HG03280 (cell line): ENCODE data around the gene GBX2.

Experiments
- ATAC-seq: cut with Tn5 transposase; IDR thresholded peaks from one replicate; pipeline ENCODE4 v1.9.1; 2021; ENCODE audit warnings: mild to moderate bottlenecking, moderate library complexity; ENCODE audit not compliant: unreplicated experiment

The GBX2 gene

DNA sequence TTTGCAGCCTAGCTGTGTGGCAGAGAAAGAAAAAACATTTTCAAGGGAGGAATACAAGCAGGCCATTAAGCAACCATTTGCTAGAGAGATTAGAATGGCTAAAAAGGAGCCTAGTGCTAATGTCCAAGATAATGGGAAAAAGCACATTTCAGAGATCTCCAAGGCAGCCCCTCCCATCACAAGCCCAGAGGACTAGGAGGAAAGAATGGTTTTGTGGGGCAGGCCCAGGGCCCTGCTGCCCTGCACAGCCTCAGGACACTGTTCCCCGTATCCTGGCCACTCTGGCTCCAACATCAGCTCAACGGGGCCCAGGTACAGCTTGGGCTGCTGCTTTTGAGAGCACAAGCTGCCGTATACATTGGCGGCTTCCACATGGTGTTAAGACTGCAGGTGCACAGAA is 16.5 kb upstream of the GBX2 start:
- no peak for ATAC-seq

DNA sequence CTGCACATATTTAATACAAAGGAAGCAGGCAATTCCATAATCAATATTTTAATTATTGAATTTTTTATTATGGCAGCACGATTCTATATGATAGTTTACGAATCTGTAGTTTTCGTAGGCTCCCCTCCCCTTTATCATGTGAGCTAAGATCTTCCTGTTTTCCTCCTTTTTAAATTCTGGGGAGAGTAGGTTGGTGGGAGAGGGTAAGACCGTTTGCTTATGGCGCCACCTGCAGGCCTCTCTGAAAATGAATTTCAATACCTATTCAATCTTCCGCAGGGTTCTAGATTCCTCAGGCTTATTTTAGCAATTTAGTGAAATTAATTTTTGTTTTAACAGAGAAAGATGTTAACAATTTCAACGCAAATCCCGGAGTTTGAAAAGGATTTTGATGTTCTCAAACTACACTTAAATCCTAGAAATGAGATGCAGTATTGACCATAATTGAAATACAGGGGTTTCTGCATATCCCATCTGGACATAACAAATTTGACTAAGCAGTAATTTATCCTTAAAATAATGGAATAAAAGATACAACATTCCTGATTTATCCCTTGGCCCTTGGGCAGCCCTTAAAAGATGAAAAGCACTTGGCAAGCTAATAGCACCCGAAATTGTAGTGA is 12.8 kb upstream of the GBX2 start:
- ATAC-seq: no peak

DNA sequence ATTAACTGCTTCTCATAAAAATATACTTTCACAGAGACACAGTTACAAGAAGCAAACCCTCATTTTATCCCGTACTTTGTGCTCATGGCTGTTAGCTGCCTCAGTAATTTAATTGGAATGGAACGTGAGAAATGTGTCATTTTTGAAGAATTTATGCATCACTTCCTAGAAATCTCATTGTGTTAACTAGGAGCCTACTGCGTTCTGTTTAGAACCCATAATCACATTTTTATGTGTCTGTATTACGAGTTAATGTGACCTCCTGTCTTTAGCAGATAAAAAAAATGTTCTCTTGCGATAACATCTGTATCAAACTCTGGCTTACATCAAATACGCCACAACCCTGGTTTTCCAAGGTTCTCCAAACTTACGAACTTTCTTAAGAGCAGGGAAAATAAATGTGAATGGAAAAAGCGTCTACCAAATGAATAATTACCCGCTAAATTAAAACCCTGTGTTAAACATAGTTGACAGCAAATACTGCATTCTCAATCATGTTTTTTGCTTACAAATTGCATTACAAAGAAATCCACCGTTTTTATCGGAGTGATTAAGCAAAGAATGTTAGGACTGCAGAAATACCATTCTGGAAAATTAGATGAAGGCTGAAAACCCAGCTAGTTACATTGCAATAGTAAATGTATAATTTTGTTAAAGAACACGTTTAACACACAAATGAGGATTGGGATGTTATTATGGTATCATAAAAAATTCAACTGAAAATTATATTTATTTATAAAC is 12.1 kb upstream of the GBX2 start:
- no peak for ATAC-seq

DNA sequence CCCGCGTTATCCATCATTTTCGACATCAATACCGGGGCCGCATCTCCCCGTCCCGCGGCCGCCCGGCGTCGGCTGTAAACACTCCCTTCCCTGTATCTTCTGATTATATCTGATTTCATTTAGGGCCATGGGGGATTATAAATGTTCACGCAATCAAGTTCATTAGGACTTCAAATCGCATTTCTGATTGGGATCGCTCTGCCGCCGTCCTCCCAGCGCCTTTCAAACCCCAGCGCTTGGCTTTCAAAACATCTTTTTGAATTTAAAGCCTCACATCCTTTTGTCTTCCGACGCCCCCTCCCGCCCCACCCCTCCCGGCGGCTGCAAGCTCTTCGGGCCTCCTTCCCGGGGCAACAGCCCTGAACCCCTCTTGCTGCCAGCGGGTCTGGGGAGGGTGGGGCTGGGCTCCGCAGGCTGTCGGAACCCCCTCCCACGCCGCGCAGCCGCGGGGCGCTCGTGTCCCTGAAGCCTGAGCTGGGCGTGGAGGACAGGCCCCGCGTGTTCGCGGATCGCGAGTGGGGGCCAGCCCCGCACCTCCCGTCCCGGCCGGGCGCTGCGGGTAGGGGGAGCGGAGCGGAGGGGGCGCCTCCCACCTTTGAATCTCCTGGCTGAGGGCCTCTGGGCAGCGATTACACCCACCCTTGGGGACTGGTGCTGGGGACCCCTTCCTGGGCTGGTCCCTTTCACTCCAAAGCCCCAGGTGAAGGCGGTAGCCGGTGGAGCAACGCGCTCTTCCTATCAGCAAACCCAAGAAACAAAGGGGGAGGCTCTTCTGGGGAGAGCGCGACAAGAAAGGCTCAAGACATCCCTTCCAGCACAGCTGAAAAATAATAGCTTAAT is 11.3 kb upstream of the GBX2 start:
- no peak for ATAC-seq

DNA sequence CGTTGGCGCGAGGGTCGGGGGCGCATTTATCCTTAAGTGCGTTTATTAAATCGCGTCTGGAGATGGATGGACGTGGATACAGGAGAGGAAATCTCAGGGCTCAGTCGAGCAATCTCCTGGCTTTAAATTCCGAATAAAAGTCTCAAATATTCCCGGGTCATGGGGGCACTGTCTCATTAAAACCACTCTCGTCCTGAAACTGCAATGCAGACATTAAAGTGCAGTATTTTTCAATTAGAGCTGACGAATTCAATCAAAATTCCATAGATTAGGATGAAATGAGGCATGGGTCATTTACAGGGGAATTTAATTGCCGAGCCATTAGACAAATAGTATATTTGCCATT is 10.7 kb upstream of the GBX2 start:
- ATAC-seq: no peak

DNA sequence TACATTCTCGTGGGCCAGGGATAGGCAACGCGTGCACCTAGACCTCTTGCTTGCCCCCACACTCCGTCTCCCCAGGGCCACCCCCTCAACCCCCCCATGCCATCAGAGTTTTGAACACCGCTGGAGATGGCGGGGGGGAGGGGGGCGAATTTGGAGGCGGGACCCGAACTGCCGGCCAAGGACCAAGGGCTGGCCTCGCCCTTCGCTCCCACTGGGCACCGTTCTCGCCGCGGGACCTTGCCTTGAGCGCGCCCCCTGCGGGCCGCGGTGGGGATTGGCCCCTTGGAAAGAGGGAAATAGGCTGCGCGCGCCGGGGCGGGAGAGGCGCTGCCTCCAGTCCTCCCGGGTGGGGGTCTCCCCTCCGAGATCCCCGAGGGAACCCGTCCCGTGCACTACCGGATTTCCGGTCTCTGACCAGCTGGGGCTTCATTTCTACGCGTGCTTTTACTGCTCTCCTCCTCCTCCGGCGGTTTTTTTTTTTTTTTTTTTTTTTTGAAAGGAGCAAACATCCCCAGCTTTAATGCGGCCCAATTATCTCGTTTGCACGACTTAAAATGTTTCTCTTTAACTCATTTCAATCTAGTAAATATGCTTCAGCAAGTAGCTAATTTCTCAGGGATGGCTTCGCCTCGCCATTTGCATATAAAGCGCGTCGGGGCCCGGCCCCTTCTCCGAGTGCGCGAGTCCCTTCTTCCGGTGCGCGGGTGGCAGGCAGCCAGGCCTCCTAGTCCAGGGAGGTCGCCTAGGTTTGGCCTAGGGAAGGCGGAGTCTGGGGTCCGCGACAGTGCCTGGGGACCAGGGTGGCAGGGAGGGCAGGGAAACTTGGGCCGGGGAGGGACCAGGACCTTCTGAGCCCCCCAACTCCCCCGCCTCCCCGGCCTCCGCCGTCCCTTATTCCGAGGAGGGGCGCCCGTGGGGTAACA is 10.0 kb upstream of the GBX2 start:
- ATAC-seq: no peak

DNA sequence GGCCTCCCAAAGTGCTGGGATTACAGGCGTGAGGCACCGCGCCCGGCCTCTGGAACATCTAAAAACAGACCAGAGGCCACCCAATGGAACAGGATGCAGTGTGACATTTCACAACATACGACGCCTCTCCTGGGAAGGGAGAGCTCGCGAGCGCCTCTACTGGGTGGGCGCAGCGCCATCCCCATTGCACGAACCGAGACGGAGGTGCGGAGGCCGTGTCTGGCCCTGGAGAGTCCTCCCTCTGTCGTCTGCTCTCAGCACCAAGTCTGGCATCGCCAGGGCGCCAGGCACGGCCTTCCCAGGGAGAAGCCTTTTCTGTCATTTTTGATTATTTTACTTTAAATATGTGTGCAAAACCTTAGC is 9.4 kb upstream of the GBX2 start:
- ATAC-seq: no peak

DNA sequence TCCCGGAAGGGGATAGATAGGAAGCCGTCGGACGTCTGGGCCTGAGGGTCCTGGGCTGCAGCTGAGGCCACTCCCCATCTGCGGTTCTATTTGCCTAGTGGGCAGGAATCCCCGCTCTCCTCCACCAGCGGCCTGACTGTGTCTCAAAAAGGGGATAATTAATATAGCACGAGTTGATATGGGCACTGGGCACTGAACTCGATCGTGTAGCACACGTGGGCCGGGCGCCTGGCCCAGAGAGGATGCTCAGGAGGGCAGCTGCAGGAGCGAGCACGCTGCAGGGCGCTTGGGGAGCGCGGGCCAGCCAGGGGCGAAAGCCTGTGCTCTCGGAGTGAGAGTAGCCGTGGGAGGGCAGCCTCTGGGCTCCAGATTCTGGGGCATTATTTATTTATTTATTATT is 8.8 kb upstream of the GBX2 start:
- no peak for ATAC-seq

DNA sequence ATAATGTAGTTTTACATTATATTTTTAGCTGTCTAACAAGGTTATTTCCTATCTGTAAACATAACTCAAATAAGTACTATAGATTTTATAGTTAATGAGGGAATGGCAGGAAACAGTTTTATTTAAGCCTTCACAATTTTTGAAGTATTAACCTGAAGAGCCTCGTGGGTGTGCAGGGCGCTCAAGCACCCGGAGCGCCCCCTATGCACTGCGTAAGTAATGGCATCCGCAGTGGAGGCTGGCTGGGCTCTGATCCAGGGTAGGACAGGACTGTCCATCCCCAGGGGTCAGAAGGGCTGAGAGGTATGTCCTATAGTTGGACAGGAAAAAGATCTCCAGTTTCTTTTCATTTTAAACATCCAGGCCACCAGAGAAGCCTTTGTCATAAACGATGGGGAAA is 8.2 kb upstream of the GBX2 start:
- no peak for ATAC-seq

DNA sequence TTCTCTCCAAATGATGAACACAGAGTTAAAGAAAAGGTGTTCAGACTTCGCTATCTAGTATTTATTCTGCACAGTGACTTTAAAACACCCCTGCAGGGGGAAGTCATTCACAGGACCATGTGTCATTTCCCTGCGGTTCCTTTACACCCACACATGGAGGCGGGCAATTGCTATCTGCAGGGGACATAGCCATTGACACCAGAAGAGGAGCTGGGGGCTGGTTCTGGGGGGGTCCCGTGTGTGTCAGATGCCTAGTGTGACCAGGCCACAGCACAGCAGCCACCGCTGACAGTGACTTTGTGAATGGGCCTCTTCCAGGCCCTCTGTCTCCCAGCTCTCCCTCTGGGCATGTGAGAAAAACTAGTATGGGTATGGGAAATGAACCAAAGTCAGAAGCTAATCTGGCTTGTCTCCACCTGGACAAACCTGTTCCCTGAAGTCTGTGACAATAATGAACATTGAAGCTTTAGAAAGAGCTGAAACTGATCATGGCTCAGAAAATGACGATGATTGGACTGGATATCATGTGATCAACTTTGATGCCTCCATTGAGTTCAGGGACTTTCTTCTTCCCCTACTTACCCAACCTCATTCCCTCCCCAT is 7.5 kb upstream of the GBX2 start:
- ATAC-seq: no peak

DNA sequence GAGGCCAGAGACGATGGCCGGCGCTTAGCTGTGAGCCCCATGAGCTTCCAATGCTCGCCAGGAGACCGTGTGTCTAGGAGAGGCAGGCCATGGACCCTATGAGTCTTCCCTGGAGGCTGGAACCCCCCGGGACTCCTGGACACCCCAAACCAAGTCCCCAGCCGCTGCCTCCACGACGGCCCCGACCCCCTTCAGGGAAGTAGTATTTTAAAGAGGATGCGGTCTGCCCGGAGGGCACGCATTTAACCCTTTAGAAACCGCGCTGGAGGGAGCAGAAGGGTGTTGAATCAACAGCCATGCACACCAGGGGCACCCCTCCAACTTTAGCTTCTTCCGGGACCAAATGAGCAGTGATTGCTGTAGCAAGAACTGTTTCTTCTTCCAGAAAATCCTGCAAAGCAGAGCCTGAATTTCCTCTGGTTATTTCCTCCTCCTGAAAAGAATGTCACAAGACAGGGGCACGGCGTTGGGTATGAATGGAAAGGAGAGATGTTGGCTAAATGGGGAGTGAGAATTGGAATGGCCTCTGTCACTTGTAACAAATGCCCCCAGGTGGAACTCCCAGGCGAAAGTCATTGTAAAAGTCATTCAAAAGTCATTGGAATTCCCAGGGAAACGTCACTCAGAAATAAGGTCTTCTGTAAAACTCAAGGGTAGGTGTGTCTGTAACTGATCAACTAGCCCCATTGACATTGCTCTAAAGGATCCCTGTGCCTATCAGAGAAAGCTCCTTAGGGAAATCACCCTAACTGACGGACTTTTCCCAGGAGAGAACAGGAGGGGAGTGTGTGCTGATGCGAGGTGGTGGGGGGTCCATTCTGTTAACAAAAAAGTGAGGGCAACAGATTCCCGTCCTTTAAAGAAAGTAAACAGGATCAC is 5.8 kb upstream of the GBX2 start:
- ATAC-seq: no peak

DNA sequence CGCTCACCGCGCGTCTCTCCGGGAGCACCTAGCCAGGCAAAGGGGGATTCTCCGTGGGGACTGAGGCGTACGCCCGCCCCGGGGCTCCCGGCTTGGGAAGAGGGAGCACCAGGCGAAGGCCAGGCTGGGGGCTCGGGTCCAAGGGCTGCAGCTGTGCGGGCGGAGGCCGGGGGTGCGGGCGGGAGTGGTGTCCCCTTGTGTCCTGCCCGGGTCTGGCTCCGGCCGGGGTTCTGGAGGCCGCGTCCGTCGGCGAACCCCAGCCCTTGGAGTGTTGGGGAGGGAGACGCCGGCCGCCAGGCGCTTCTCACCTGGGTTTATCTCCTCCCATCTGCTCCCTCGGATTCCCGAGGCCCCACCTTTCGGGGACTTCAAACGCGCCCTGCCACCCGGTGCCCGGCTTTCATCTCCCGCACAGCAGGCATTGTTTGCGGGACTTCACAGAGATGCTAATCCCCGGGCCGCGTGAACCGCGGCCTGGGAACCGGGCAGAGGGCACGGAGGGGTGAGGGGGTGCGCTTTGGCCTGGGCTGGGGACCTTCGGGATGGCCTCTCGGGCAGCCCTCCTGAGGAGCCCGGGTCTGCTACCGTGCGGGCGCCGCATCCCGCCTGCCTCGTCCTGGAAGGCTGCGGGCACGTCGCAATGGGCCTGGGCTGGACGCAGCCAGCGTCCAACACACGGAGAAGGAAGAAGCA is 5.0 kb upstream of the GBX2 start:
- no peak for ATAC-seq

DNA sequence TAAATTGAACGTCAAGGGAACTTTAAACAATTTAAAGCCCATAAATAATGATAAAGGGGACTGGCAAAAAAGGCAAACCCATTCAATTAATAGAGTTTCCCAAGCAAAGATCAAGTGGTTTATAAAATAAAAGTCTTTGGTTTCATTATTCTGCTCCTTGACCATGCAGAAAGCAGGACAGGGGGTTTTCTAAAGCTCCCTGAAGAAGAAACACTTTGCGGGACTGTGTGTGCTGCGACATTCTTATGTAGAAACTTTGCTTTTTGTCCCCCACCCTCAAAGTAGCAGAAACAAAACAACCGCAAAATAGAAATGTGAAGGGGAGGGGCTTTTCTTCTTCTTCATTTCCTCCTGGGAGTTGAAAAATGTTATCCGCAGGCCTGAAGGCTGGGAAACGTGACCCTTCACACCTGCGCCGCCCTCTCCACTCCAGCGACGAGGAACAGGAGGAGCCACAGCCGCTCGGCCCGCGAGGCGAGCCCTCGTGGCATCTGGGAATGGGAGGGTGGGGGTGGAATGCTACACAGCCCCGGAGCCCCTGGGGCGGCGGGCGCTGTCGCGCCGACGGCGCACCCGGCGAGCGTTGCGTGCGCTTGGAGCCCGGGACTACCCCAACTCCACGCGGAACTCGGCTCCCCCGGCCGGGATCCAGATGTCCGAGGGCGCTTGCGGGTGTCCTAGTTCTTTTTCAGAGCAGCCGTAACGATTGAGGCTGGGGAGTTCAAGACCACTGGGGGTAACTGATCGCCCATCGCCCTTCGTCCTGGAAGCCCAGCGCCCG is 4.3 kb upstream of the GBX2 start:
- no peak for ATAC-seq

DNA sequence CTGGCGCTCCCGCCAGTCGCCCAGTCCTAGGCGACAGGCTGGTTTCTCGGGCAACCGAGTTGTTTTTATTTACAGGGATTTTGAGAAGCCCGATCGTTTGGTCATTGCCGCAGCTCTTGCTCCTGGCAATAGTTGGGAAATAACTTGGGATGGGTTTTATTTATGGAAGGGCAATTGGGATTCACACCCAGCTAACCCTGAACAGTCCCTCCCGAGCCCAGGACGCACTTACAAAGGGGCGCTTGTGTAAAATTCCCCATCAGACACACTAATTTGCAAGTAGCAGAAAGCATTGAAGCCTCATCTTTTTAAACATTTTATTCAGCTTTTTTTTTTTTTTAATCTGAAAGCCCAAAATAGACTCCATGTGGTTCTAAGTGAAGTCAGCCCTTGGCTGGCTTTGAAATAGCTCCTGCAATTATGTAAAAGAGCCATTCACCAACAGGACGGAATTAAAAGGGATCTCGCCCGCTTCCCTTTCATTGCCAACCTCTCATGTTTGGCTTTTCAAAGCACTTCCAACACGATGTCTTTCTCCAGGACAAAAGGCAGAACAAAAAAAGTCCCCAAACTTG is 3.6 kb upstream of the GBX2 start:
- no peak for ATAC-seq

DNA sequence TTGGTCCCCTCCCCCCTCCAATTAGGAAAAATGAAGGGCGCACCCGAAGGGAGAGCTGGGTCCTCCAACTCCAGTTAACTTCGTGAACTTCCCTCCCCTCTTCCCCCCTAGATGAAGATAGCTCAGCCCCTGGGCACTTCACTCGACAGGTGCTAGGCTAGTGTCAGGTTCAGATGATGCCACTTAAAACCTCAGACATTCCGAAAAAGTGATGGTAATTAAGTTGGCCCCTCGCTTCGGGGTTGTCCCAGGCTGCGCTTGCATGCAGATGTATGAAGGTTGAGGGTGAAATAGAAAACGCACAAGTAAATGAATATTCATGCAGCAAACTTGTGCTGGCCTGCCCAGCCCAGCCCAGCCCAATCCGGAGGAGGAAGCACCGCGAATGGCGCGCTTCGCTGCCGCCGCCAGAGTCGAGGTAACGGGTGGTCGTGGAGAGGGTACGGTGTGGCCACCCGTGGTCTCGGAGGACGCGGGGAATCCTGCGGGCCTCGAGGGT is 3.0 kb upstream of the GBX2 start:
- no peak for ATAC-seq

DNA sequence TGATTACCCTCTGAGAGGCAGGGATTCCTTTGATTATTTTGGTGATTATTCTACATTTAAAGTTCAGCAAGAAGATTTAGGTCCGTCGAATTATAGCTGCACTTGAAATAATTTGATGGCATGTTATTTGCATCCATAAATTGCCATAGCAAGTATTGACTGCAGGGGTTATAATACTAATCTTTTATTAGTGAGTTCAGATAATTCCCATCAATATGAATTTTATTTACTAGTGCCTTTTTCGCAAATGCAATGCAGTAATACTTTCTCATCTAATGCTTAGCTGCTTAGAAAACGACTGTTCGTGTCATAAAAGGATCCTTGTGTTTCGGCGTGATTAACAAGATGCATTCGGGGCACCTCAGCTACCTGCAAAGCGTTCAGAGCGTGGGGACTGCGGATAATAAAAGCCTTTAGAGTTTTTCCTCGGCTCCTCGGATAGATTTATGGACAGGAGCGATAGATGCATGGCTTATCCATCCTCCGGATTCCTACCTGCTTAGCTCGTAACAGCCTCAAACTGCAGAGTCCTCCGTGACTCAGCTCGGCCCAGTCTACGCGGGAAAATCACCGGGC is 2.5 kb upstream of the GBX2 start:
- no peak for ATAC-seq

DNA sequence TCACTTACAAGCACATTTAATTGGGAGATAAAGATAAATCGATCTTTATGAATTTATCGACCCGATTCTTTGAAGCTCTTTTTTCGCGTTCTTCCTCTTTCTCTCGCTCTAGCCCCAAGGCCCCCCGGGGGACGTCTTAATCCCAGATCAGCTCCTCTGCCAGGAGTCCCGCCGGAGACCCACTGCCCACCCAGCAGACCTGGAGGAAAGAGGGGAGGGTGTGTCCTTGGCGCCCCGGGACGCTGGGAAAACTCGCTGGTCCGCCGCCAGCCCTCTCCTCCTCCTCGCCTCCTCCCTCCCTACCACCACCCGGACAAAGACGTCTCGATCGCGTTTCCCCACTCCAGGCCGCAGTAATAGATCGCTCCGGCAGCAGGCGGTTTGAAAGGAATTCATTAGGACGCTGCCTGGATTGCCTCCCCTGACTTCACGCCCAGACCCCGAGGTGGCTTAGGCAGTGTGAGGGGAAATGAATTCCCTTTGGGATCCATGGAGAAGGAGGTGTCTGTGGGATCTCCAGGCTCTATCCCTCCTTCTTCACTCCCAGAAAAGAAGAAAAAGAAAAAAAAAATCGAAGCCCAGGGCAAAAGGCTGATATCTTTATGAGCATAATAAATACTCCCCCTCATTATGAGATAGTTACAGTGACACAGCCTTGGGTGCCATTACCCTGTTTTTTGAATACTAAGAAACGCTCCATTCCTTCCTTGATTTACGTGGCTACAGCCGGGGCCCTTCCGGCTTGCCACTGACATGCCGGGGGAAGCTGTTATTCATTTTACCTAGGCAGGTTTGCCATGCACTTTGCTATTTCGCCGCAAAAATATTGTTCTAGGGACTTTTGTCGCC is 1.8 kb upstream of the GBX2 start:
- ATAC-seq: no peak
